ENCODE measurements around the gene TSPAN9.

Gene TSPAN9

DNA sequence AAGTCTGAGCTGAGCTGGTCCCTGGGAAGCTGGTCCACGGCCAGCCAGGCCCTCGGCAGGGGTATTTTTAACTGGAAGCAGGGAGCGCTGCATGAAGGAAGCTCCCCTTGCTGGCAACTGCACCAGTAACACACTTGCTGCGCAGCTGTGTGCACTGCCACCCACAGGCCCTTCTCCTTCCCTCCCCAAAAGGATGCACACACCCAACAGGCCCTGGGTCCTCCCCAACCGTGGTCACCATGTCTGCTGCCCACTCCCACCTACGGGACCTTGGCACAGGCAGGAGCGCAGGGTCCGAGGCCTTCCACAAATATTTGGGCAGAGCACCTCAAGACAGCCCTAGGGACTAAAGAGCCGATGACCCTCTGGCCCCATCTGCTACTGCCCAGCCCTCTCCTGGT lies 256.8 kb downstream of the TSPAN9 start:
- DNase-seq (ENCODE audit: low read depth in 2 of 2), result no peak

DNA sequence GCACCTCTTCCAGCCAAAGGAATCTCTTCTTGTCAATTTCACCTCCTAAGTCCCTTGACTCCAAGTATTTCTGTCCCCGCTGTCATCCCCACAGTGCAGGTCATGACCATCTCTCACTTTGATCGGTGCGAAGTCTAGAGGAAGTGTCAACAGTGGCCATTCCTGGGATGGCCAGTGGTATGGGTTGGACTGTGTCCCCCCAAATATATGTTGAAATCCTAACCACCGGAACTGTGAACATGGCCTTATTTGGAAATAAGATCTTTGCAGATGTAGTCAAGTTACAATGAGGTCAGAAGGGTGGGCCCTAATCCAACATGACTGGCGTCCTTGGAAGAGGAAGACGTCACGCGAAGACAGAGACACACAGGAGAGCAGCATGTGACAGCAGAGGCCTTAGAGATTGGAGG lies 257.9 kb downstream of the TSPAN9 start:
- DNase-seq (ENCODE audit: low read depth in 2 of 2), result no peak

Data from stimulated activated CD8-positive, alpha-beta memory T cell treated with anti-CD3 and anti-CD28 coated beads, Interleukin-15, amount 100 ng/mL, for 4 hours (primary cell).